Stimulated activated CD8-positive, alpha-beta memory T cell treated with anti-CD3 and anti-CD28 coated beads, Interleukin-15, amount 100 ng/mL, for 4 hours (primary cell): ENCODE data around the gene DLST.

ENCODE experiments used
- DNase-seq, 2 donors: peaks; one replicate each; pipeline ENCODE4 v3.0.0-alpha.2; 2020; ENCODE audit warnings: low read depth in 2 of 2

Gene DLST

GRCh38 chr14:74940956-74941565 is 59.3 kb downstream of the DLST start:
- no peak for DNase-seq

DNA sequence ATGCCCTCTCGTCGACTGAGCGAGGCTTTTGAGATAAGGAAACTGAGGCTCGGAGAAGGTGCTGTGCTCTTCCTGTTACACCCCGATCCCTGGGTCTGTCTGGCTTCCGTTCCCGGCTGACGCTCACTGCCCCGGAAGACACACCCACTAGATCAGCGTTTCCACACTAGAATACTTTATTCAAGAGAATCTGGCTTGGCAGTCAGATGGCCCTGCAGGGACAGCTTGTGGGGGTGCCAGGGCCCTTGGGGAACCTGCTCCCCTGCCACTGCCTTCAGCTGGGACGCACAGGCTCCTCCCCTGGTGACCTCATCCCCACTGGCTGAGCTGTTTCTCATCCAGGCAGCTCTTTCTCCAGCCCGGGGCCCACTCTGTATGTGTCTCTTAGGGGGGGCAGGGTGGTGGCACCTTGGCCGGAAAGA is 60.0 kb downstream of the DLST start:
- DNase-seq: peak; percentile 27 to 28

DNA sequence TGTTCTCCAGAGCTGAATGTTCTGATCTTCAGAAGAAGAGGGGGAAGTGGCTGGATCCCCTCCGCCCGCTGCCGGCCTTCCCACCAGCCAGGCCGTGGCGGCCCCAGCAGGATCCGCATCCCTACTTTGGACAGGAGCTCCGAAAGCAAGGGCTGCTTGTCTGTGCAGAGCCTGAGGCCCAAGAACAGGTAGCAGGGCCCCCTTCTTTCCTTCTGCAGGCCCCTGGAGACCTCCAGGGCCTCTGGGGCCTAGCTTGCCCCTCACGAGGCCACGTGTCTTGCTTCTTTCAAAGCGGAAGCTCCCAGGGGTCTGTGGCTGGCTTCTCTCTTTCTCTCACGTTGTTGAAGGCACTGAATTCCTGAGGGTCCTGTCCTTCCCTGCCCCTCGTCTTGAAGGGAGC is 60.5 kb downstream of the DLST start:
- no peak for DNase-seq

DNA sequence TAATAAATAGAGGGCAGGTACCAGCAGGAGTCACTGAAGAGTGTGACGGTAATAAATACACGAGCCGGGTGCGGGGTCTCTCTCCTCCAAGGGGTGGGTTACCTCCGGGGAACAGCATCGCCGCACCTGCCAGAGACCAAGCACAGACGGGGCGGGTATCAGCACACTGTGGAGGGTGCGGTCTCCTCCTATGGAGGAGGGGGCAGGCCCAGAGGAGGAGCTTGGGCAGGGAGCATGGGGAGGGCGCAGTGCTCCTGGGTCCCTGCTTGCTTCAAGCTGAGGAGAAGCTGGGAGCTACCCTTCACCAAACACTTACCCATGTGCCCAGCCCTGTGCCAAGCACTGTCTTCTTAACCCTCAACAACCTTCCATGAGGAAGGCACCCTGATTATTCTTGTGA is 60.9 kb downstream of the DLST start:
- DNase-seq: no peak

DNA sequence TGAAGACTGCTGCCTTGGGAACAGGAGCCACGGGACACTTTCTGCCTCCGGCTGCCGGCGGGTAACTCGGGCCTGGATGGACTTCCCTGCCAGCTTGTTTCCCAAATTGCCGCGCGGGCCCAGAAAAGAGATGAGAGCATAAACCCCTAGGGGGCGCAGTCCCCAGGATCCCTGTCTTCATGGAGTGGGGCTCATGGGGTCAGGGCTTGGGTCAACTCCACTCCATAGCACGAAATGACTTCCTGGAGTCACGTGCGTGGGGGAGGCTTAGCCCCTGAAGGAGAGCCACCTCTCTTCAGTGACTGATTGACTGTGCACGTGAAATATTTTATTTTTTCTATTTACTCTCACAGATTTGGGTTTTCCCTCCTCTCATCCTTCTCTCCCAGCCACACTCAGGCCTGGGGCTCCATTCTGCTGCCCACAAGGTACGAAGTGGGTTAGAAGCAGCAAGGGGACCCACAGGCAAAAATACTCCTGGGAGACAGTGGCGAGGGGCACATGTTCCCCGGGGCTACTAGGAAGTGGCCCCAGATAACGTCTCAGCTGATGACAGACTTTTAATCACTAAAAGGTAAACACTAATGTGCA is 63.6 kb downstream of the DLST start:
- DNase-seq: no peak

- DNase-seq: peak; percentile 27 to 39
These were observed 64.3 kb downstream of the DLST start for GRCh38 chr14:74945852-74946658.

DNA sequence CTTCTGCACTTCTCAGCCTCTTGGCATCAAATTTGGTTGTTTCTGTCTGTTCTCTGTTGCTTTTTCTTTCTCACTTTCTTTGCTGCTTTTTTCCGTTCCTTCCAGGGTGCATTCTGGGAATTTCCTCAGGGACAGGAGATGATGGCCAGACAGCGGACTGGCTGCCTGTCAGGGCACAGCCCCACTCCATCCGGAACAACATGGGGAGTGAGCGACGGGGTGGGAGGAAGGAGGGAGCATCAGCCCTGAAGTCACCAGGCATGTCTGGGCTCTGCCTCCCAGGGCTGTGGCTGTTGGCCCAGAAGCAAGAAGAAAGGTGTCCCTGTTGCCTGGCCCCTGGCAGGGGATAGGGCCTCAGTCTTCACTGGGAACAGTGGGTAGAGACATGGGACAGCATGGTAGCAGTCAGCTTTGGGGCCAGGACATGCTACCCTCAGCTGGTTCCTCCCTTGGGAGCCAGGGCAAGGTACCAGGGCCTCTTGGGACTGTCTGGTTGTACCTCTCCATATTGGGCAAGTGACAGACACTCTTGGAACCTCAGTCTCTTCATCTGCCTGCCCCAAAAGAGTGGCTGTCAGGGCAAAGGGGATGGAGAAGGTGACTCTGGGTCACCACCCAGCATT is 65.1 kb downstream of the DLST start:
- no peak for DNase-seq

GRCh38 chr14:74947353-74948227 is 65.9 kb downstream of the DLST start:
- no peak for DNase-seq

DNA sequence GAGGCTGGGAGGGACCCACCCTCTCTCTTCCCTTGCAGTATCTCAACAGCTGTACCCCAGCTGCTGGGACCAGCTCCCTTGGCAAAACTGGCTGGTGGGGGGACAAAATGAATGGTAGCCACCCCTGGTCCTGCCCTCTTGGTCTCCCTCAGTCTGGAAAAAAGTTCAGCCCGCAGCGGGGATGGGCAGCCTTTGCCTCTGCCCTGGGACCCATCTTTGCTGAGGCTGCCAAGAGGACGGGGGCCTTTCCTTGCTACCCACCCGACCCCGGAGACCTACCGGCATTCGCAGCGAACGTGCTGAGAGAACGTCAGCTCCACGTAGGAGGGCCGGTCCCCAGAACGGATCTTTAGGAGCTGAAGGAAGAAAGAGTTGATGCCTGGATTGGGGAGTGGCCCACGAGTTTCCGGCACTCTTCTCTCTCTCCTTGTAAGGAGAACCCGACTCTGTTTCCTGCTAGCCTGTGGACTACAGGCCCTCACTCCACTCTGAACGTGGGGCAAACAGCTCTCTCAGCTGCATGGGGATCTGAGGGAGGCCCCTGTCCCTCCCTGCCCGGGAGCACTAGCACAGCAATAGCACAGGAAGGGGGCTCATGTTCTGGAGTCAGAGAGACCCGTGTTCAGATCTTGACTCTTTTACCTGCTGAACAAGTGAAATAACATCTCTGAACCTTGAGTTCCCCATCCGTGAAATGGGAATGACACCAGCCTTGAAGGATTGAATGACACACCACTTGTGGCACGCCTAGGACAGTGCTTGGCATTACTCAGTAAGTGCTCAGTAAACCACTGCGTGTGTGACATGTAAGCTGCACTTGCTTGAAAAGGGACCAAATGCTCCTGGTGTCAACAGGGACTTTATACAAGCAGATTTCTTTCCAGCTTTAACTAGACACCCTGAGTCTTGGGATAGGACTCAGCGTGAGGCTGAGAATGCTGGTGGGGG is 66.8 kb downstream of the DLST start:
- no peak for DNase-seq

DNA sequence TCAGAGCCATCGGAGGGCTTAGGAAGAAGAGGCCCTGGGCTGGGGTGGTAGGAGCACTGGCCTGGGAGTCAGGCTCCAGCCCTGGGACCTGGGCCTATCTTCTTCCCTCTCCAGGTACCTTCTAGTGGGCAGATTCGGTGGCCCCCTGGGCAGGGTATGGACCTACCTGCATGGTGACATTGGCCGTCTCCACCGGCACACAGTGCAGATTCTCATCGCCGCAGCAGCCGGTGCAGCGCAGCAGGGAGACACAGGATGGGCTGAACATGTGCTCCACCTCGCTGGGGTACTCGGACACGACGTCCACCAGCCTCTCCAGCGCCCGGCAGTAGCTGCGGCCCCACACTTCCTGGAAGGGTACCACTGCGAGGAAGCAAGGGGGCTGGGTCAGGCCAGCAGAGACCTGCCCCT is 67.5 kb downstream of the DLST start:
- DNase-seq: no peak

- DNase-seq: no peak
These were observed 68.3 kb downstream of the DLST start for GRCh38 chr14:74949859-74950573.

DNA sequence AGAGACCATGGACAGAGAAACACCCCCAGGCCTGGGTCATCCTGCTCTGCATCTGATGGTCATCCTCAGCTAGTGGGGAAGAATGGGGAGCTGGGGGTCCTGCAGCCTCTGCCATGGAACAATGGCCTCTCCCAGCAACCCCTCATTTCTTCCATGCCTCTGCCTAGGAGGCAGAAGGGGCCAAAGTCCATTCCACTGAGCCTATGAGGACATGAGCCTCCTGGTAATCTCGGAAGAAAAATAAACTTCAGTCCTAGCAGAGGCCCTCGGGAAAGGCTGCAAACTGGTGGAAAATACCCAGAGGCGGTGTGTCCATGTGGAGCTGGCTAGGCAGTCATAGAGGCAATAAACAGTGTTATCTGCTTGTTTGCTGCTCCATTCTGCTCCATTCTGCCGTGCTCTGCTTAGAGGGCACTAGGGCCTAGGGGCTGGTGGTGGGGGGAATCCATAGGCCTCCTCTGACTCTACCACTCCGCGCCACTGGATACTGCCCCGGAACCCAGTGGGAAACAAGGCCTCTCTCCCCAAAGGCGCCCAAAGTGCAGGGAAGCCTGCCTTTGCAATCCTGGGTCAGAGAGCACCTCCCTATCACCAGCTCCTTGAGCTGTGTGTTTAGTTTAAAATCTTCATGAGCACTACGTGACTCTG is 69.2 kb downstream of the DLST start:
- DNase-seq: no peak

DNA sequence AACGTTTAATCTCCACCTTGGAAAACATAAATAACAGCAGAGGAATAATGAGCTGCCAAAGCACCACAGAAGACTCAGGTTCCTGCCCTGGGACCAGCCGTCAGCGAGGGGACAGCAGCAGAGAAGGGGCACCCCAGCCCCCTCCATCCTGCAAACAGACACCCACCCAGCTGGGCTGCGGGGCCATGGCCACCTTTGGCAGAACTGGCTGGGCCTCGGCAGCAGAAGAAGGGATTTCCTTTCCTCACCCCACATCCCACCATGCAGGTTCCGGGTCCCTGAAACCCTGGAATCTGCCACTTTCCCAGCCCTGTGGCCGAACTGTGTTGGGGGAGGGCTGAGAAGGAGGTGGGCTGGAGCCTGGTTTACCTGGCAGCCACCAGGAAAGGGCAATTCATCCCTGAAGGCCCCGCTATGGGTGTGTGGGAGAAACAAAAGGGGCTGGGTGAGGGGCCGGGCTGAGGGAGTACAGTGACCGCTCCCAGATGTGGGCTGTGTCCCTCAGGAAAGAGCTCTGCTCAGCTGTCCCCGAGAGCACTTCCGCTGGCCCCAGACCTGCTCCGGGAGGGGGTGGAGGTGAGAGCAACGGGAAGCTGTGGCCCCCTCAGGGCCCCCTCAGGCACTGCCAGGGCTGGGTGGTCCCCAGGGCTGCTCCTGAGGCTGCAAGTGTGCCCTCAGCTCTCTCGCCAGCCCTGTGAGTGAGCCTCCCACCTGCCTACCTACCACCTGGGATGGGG is 69.9 kb downstream of the DLST start:
- DNase-seq: no peak

GRCh38 chr14:74952180-74952665 is 70.5 kb downstream of the DLST start:
- DNase-seq: no peak

DNA sequence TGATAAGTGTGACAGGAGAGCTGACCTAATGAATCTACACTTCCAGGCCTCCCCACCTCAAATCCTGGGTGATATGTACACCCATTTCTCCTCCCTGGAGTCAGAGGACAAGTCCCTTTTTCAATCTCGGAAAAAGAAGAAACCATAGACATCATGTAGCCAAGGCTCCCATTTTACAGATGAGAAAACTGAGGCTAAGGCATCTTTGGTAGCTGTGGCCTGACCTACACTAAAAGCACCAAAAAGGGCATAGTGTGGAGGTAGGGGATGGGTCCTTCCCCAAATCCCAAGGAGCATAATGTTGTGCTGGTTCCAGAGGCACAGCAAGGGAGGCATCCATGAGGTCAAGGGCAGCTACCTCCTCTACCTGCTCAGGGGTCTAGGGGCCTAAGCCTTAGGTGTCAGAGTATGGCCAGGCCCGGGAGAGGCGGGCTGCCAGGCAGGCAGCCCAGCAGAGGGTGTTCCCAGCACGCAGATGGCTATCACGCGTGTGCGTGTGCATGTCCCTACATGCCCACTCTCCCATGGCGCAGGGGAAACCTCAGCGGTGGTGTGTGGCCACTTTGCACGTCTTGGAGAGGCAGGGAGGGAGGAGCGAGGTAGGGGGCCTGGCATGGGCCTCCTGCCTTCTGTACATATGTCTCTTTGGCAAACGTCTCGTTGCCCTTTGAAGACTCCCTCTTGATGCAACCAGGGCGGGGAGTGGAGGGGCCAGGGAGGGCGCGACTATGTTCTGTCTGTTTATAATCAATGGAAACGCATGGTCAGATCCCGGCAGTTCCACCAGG is 71.2 kb downstream of the DLST start:
- DNase-seq: no peak
